Fibroblast of upper back skin (primary cell): ENCODE data around the gene ZNF219.
A peak's percentile ranks its signal among the peaks of the same experiment; 100 is the strongest.

ENCODE experiments used
- DNase-seq: peaks from one replicate; pipeline ENCODE4 v3.0.0-alpha.2; 2013

Gene ZNF219

GRCh38 chr14:21084998-21085853, 13.2 kb downstream of the ZNF219 start:
- DNase-seq = peak; percentile 49

GRCh38 chr14:21084396-21084795, 14.1 kb downstream of the ZNF219 start:
- no peak for DNase-seq

GRCh38 chr14:21083565-21084325, 14.7 kb downstream of the ZNF219 start:
- DNase-seq = no peak

GRCh38 chr14:21081521-21082142, 16.8 kb downstream of the ZNF219 start:
- DNase-seq = no peak

GRCh38 chr14:21078726-21079125, 19.7 kb downstream of the ZNF219 start:
- DNase-seq = no peak

GRCh38 chr14:21078287-21078686, 20.2 kb downstream of the ZNF219 start:
- no peak for DNase-seq

GRCh38 chr14:21077672-21078071, 20.8 kb downstream of the ZNF219 start:
- no peak for DNase-seq

GRCh38 chr14:21075719-21076437, 22.6 kb downstream of the ZNF219 start:
- no peak for DNase-seq

- DNase-seq = no peak
These were observed 23.8 kb downstream of the ZNF219 start for GRCh38 chr14:21074398-21075272.

- no peak for DNase-seq
These were observed 24.5 kb downstream of the ZNF219 start for GRCh38 chr14:21073921-21074320.

GRCh38 chr14:21072781-21073339, 25.6 kb downstream of the ZNF219 start:
- no peak for DNase-seq

- DNase-seq = peak; percentile 86
These were observed 26.4 kb downstream of the ZNF219 start for GRCh38 chr14:21072031-21072473.

- DNase-seq = peak; percentile 96
These were observed 27.0 kb downstream of the ZNF219 start for GRCh38 chr14:21071225-21072030.

GRCh38 chr14:21070610-21071224, 27.7 kb downstream of the ZNF219 start:
- DNase-seq = peak; percentile 44

- DNase-seq = peak; percentile 49
These were observed 28.3 kb downstream of the ZNF219 start, which contains the start of gene ARHGEF40 for GRCh38 chr14:21070083-21070609. ARHGEF40 (plus strand) TSS chr14:21070304; CDS start chr14:21070397, 93 bp downstream.

- peak; percentile 39 for DNase-seq
These were observed 28.9 kb downstream of the ZNF219 start for GRCh38 chr14:21069388-21070082.

GRCh38 chr14:21068521-21069387, 29.7 kb downstream of the ZNF219 start:
- DNase-seq = peak; percentile 68
